Activated CD4-positive, alpha-beta T cell treated with anti-CD3 and anti-CD28 coated beads, Interleukin-10, Interleukin-2, amounts not matched to agents 100 ng/mL and 50 ng/mL, durations not matched to agents 16 hours and 8 hours (primary cell): Measurements from ENCODE around the gene CDC25A.
A peak's percentile ranks its signal among the peaks of the same experiment; 100 is the strongest.
"Not testable (repeated sequence)": the region's sequence is repeated elsewhere in the genome, so short reads cannot be mapped to it uniquely, and the experiment has no call there.

Experiments
- DNase-seq: peaks from one replicate; pipeline ENCODE4 v3.0.0-alpha.2; 2020

CDC25A gene

DNA sequence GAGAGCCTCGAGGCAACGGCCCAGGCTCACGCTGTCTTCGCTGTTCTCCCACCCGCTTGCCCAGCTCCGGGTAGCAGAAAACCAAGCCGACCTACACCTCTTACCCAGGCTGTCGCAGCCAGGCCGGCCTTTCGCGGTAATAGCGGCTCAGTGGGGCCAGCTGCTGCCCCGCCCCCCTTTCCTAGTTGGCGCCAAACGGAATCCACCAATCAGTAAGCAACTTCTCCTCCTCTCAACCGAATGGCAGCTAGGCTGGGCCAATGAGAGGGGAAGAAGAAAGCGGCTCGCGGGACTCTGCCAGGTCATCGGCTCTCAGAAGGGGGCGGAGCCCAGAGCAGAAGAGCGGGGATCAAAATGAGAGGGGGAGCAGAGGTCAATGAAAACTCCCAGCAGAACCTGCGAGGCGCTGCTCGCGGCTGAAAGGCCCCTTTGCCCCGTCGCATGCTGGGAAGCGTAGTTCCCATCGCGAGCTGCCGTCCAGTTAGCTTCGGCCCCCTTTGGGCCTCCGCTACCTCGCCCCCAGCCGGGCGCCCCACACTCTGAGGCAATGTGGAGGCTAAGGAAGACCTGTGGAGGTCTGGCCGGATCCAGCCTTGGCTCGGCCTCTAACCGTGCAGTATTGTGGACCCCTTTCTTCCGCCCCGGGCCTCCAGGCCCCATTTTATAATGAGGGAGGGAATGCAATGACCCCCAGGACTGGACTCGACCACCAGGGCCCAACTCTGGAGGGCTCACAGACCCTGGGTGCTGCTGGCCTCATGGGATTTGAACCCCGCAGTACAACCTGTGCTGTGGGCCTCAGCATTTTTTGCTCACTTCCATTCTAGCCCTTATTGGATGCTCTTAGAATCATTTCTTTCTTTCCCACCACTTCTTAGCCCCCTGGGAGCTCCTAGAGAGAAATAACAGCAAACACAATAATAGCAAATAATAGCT is at the start of gene CDC25A:
TSS of gene CDC25A (minus strand) at position 152 of the 936 bp plus-strand sequence. CDS start 470 bp downstream, outside the sequence.
- DNase-seq, result peak; percentile 99

DNA sequence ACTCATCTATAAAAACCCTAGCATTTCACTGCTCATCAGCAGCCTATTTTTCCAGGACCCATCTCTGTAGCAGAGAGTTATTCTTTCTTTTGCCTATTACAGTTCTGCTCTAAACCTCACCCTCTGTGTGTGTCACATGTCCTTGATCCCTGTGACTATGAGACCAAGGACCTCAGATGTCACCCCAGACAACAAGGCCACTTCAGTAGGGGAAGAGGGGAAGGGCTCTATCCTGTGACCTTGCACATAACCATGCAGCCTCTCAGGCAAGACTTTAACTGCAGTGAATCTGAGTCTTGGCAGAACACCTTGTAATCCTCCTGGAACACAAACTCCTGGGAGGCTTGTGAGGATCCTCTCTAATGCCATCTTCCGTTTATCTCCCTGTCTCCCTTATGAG is 48.3 kb upstream of the CDC25A start:
- DNase-seq, result no peak

DNA sequence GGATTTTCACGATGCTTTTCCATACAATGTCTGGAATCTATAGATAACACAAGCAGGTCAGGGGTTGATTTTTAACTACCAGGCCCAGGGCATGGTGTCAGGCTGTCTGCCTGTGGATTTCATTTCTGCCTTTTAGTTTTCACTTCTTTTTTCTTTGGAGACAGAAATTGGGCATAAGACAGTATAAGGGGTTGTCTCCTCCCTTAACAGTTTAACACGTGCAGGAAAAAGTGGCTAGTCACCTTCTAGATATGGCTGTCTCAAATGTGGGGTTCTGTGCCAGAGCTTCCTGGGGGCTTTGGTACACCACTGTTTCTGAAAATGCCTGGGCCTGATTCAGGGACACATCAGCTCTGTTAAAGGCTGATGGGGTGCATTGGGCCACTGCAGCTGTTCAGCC is 45.3 kb upstream of the CDC25A start:
- no peak for DNase-seq

DNA sequence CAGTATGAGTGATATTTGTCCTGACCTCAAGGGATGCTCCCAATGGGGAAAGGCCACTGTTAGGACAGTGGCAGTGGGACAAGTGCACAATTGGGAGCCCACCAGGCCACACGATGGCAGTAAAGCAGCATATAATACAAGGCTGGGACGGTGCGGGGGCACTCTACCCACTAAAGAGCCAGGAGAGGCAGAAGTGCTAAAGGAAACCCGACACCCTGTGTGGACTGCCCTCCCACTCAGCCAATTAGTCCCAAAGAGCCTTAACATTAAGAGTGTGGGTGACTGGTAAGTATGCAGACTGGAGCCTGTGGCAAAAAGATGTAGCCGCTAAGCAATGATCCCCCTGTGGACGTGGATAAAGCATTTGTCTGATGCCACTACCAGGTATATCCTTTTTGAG is 44.5 kb upstream of the CDC25A start:
- DNase-seq, result peak; percentile 73

DNA sequence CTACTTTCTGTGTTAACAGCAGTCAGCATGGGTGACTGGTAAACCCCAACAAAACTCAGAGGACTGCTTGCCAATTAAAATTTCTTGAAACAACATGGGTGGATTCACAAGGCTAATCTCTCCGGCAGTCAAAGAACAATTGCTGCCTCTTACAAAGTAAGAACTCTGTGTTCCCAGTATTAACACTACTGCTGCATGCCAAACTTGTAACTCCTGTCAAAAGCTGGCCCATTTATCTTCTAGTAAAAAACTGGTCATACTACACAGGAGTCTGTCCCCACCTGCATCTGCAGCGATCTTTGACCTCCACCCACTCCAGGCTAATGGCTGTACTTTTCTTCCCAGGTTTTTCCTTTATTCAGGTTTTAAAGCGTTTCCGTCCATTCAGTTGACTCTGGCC is 44.0 kb upstream of the CDC25A start:
- DNase-seq, result no peak

DNA sequence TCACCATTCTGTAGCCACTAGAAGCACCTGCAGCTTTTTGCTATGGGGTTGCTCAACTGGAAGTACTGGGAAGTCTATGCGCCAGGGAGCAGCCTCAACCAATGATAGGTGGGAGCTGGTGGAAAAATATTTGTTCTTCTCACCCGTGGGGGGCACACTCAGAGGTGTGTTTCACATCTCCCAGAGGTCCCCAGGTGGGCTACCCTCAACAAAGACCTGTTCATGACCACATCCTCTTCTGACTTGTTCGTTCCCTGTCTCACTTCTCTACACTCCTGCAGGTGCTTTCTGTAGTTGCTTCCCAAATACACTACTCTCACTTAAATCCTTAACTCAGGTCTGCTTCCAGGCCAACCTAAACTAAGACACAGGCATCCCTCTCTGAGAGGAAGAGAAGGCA is 38.7 kb upstream of the CDC25A start:
- no peak for DNase-seq

DNA sequence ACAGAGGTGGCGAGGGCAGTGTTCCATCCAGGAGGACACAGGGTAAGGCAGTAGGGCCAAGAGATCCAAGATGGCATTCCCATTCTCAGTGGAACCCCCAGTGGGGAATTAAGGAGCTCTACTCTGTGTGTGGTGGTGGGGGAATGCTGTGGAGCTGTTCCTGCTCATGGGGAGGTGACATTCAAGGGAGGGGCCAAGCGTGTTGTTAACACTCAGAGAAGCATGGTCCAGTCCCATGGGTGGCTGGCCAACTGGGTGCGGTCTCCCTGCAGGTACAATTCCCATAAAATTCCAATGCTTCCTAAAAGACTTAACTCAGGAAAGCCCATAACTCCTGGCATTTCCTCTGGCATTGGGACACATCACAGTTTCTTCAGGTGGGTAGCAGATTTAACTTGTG is 37.4 kb upstream of the CDC25A start:
- no peak for DNase-seq

DNA sequence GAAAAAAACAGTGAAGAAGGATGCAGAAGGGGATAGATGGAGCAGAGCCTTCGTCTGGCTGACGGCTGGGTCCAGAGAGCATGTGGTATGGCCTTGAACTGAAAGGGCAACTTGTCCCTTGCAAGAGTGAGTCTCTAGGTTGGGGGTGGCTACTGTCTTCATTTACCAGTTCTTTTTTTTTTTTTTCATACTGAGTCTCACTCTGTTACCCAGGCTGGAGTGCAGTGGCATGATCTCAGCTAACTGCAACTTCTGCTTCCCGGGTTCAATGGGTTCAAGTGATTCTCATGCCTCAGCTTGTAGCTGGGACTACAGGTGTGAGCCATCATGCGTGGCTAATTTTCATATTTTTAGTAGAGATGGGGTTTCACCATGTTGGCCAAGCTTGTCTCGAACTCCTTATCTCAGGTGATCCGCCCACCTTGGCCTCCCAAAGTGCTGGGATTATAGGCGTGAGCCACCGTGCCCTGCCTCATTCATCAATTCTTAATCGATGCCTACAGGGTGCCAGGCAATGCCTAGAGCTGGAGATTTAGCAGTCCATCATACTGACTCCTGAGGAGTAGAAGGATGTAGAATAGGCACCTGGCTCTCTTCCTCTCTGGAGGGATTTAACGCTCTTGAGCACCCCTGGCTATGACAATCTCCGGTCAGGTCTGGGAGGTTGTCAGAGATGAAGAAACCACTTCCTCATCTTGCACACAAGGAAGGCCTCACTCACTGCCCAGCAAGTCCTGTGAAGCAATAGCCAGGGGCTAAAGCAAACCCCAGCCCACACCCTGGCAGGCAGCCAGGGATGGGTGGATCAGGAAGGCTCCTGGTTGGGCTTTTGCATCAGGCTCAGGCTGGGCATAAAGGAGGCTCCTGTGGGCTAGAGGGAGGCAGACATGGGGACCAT is 34.6 kb upstream of the CDC25A start, which contains the start of gene CAMP:
TSS of gene CAMP (plus strand) at position 880 of the 898 bp plus-strand sequence. CDS start at position 897, 17 bp downstream.
- no peak for DNase-seq

DNA sequence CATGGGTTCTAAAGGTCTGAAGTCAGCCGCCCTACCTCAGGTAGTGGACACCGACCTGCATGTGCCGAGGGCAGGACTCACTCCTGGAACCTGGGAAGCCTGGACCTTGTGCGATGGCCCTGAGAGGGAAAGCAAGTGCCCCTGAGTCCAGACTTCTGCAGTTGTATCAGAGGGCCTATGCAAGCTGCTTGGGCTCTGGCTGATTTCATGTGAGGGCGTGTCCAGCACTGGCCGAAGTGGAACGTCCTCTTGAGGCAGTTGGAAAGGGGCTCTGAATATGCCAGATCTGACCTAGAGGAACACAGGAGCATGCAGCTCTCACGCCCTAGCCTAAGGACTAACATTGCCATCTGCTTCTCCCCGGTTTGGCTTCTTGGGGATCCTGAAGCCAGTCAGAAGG is 32.5 kb upstream of the CDC25A start:
- no peak for DNase-seq

DNA sequence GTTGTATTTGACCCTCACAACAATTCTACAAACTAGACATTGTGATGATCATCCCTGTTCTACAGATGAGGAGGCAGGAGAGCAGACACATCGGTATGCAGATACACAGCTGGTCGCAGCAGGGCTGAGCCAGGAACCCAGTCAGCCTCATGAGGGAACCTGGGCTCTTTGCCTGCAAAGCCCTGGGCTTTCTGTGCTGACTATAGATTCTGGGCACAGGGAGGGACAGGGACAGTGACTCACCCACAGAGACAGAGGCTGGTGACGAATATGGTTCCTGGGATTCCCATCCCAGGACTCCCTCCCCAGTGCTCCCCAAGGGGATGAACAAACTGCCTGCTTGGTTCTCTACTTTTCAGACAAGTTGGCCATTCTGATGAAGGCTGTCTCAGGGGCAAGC is 31.3 kb upstream of the CDC25A start:
- DNase-seq, result no peak

DNA sequence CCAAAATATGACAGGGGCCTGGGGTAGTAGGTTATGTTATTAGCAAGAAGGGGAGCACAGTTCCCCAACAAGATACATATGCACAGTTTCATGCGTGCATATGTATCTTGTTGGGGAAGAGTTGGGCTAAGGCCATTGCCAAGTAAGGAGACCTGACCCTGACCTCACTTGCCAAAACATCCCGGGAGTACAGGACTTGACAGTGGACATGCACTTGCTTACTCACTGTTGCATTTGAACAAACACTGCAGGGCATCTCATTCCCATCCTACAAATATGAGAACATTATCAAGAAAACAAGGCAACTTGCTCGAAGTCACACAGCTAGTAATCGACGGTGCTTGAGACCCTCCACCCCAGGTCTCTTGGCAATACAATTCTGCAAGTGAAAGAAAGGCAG is 30.3 kb upstream of the CDC25A start:
- DNase-seq, result no peak

DNA sequence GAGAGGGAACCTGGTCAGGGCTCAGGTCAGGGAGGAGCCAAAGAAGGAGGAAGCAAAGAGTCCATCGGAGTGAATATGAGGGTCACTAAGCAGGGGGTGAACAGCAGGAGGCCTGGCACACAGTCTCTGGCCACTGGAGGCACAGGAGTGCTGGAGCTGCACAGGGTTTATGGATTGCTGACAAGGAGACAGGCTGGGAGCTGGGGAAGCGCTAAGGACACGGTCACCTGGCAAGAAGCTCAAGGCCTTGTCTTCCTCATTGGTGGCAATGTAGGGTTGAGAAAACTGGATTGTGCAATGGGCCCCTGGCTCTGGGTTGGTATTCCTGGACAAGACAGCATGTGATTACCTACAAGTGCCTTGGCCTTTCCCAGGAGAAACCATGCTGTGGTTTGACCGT is 29.2 kb upstream of the CDC25A start:
- no peak for DNase-seq

DNA sequence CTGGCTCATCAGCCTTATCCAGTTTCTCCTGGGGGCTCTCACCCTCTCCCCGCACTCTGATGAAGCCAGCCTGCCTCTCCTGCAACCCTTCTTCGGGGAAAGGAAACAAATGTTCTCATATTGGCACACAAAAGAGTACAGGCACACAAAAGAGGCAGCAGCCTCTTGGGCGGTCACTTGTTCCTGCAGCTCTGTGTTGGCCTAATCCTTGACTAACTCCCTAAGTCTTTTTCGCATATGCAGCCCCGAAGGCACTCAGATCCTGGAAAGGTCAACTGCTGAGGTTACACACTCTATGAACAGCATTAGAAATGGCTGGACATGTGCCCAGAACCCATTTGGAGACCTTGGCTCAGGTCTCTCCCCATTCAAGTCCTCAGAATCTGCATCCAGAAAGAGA is 27.7 kb upstream of the CDC25A start:
- no peak for DNase-seq

DNA sequence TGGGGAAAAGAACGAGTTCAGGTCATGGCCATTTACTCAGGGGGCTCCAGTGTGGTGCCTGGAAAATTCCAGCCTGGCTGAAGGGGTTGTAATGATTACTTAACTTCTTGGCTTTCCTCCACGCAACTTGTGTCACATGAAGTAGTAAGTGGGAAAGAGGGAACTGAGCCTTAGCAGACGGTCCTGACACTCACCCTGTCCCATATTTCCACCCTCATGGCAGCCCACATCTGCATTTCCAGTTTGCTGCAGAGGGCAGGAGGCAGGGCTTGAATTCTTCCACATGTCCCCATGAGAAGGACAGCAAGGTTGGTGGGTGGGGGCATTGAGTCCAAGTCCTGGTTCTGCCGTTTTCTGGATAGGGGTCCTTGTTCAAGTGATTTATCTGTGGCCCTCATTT is 27.2 kb upstream of the CDC25A start:
- no peak for DNase-seq

DNA sequence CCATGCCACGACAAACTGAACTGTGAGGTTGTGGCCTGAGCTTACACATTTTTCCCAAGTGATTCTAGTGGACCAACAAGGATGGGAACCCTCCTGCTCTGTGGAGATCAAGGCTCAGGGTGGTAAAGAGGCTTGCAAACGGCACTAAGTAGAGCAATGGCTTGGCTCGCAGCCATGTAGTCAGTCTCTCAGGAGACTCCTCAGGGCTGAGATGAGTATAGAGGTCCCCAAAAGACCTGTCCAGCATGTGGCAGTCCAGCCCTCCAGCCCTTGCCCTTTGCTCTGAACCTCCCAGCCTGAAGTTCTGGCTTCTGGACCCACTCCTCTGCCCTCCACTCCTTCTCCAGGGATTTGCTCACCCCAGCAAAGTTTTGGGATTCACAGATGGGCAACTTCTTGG is 26.8 kb upstream of the CDC25A start:
- DNase-seq, result no peak

DNA sequence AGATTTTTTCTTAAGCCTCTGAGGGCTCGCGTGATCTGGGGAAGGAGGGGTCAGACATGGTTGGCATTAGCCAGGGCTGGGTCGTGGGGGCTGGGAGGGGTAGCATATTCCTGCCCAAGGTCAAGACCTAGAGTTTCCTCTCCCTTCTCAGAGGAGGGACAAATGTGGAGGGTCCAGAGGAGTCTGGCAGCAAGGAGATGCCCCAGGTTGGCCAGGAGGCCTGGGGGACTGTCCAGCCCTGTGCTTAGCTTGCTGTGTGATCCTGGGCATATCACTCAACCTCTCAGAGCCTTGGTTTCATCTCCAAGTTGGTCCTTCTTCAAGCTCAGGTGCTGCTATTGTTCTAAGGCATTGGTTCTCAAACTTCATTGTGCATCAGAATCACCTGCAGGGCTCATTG is 26.0 kb upstream of the CDC25A start:
- no peak for DNase-seq

DNA sequence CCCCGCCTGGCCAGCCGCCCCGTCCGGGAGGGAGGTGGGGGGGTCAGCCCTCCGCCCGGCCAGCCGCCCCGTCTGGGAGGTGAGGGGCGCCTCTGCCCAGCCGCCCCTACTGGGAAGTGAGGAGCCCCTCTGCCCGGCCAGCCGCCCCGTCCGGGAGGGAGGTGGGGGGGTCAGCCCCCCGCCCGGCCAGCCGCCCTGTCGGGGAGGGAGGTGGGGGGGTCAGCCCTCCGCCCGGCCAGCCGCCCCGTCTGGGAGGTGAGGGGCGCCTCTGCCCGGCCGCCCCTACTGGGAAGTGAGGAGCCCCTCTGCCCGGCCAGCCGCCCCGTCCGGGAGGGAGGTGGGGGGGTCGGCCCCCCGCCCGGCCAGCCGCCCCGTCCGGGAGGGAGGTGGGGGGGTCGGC is 23.6 kb upstream of the CDC25A start:
- not testable (repeated sequence) for DNase-seq

DNA sequence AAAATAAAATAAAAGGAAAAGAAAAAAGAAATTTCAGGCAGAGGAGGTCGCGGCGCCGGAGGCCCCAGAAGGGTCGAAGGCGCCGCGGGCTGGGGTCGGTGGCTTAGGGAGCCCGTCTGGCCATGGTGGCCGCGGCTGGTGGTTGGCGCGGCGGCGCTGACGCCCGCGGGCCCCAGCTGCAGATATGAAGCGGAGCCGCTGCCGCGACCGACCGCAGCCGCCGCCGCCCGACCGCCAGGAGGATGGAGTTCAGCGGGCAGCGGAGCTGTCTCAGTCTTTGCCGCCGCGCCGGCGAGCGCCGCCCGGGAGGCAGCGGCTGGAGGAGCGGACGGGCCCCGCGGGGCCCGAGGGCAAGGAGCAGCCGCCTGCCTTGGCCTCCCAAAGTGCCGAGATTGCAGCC is 22.3 kb upstream of the CDC25A start:
- not testable (repeated sequence) for DNase-seq

DNA sequence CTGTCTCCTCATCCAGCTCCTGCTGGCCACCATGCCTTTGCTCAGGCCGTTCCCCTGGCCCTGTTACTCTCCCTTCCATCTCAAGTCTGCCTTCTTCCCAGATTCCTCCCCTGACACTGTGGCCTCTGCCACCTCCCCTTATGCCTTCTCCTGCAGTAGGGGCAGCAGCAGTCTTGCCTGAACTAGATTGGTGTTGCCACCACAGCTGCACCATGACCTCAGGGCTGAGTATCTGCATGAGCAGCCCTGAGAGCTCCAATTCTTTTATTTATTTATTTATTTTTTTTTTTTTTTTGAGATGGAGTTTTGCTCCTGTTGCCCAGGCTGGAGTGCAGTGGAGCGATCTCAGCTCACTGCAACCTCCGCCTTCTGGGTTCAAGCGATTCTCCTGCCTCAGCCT is 21.2 kb upstream of the CDC25A start:
- DNase-seq, result no peak

DNA sequence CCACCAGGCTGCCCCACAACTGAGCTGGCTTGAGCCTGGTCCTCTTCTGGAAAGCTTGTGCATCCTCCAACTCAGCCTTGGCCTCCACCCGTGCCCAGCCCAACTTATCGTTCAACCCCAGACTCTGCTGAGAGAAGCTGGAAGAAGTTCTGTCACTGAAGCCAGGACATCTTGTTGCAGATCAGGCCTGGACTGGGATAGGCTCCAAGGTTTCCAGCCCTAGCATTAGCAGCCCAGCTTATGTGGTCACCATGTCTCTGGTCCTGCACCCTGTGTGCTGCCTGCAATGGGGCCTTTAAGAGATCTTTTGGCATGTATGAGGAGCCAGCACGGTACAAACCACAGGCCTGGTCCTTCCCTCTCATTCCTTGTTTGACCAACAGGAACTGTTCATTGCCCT is 19.9 kb upstream of the CDC25A start:
- DNase-seq, result no peak

DNA sequence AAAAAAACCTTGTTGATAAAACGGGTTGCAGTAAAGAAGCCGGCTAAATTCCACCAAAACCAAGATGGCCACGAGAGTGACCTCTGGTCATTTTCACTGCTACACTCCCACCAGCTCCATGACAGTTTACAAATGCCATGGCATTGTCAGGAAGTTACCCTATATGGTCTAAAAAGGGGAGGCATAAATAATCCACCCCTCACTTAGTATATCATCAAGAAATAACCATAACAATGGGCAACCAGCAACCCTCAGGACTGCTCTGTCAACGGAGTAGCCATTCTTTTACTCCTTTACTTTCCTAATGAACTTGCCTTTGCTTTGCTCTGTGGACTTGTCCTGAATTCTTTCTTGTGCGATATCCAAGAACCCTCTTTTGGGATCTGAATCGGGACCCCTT is 14.4 kb upstream of the CDC25A start:
- DNase-seq, result no peak

DNA sequence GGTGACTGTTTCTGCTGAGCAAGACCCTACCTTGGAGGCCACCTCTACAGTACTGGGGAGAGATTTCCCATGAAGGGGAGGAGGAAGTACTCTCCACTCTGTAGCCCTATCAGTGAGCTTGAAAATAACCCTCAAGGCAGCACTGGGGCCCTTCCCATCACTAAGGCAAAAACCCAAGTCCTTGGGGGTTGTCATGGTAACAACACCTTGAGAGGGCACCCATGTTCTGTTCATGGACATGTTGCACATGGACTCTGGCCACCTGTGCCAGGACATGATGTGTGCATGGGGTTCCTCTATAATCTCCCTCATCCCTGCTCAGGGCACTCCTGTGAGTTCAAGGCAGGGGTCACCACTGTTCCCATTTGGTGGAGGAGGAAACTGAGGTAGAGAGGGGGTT is 10.9 kb upstream of the CDC25A start:
- DNase-seq, result no peak

DNA sequence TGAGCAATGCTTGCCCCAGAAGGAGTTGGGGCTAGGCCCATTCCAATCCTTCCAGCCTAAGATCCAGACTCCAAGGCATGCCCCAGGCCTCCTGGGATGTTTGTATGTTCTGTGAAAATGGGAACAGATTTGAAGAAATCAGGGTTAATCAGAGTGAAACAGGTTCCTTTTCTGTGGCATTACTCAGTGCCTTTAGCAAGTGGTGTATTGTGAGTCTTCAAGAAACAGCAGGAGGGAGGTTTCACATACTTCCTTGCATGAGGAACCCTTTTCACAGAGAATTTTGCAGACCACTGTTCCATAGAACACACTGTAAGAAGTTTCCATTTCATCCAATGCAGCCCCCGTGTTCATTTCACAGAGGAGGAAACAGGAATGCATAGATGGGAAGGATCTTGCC is 8.4 kb upstream of the CDC25A start:
- no peak for DNase-seq
